AG04450 (cell line): Measurements from ENCODE around the gene APBA3. TPM values are rescaled to one million over a fixed set of nuclear protein-coding genes. Genes with fewer than 3 reads are reported as not detected.

Experiments used
- CTCF ChIA-PET: fragments of 300-600, 350-600 bp; formaldehyde crosslinking; extraction: SDS; loops from one replicate; lab custom pipeline; 2022; ENCODE audit warnings: antibody characterized with exemption, inconsistent platforms; lab: Charles Lee
- POLR2A ChIA-PET: fragments of 350-600 bp; formaldehyde crosslinking; extraction: SDS; loops from one replicate; lab custom pipeline; 2021; ENCODE audit warnings: antibody characterized with exemption, inconsistent platforms; lab: Yijun Ruan, JAX
- DNase-seq: peaks from one replicate; pipeline ENCODE4 v3.0.0-alpha.2; 2011; ENCODE audit warnings: low read depth, low spot score
- H3K27ac ChIP-seq: one replicate; pipeline ENCODE4 v1.5.1; 2012; ENCODE audit warnings: low read depth, low read length, control low read depth
- H3K27me3 ChIP-seq: one replicate; pipeline ENCODE4 v1.6.0; 2012; ENCODE audit warnings: low read length; ENCODE audit not compliant: control insufficient read depth, insufficient read depth
- H3K4me3 ChIP-seq: 2 replicates; pipeline ENCODE4 v1.5.1; 2011; ENCODE audit warnings: mild to moderate bottlenecking, low read depth, low read length, control low read depth
- H3K9me3 ChIP-seq: 2 replicates; pipeline ENCODE4 v1.5.1; 2012; ENCODE audit warnings: low read length; ENCODE audit not compliant: control insufficient read depth, insufficient read depth
- polyA plus RNA-seq: library from polyadenylated mRNA; depleted of rRNA; stranded (reverse); fragments of >200 nt; gene quantifications from 2 replicates; pipeline ENCODE4 v1.2.3, GENCODE V29; 2011
- TF ChIP-seq, protein P1 (sequence below): IDR thresholded peaks from 2 replicates; pipeline ENCODE4 v1.5.1; 2011; ENCODE audit warnings: low read depth, low read length, control low read depth, inconsistent platforms

Gene APBA3
- polyA plus RNA-seq, 1 experiment, result 5.4 TPM

DNA sequence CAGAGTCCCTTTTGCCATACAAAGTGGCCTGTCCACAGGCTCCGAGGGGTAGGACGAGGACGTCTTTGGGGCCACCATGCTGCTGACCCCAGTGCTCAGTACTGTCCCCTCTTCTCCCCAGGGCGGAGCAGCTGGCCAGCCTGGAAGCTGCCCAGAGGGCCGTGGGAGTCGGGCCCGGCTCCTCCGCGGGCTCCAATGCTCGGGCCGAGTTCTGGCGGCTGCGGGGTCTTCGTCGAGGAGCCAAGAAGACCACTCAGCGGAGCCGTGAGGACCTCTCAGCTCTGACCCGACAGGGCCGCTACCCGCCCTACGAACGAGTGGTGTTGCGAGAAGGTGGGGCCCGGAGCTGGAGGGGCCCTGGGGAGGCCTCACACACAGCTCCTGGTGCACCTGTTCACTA is 21.1 kb downstream of the APBA3 start:
- H3K9me3 ChIP-seq, result no peaks in the 10 kb centered on the region; the same call in 1 of the 2 replicates
- TF ChIP-seq, protein P1, sequence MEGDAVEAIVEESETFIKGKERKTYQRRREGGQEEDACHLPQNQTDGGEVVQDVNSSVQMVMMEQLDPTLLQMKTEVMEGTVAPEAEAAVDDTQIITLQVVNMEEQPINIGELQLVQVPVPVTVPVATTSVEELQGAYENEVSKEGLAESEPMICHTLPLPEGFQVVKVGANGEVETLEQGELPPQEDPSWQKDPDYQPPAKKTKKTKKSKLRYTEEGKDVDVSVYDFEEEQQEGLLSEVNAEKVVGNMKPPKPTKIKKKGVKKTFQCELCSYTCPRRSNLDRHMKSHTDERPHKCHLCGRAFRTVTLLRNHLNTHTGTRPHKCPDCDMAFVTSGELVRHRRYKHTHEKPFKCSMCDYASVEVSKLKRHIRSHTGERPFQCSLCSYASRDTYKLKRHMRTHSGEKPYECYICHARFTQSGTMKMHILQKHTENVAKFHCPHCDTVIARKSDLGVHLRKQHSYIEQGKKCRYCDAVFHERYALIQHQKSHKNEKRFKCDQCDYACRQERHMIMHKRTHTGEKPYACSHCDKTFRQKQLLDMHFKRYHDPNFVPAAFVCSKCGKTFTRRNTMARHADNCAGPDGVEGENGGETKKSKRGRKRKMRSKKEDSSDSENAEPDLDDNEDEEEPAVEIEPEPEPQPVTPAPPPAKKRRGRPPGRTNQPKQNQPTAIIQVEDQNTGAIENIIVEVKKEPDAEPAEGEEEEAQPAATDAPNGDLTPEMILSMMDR, result no peak
- POLR2A ChIA-PET, result interaction anchor here (1.0 kb wide), 1 partner anchor 23 kb away, joined by 3 read pairs; no protein-coding TSS in a partner anchor
- H3K27me3 ChIP-seq, result peaks cover under 1% of the 10 kb centered on the region
- CTCF ChIA-PET, result interaction anchor here (1.1 kb wide), 1 partner anchor 24 kb away, joined by 3 read pairs; no protein-coding TSS in a partner anchor
- DNase-seq, result no peak
- no peak overlapping the region for H3K4me3 ChIP-seq
- H3K27ac ChIP-seq, result no peak overlapping the region

DNA sequence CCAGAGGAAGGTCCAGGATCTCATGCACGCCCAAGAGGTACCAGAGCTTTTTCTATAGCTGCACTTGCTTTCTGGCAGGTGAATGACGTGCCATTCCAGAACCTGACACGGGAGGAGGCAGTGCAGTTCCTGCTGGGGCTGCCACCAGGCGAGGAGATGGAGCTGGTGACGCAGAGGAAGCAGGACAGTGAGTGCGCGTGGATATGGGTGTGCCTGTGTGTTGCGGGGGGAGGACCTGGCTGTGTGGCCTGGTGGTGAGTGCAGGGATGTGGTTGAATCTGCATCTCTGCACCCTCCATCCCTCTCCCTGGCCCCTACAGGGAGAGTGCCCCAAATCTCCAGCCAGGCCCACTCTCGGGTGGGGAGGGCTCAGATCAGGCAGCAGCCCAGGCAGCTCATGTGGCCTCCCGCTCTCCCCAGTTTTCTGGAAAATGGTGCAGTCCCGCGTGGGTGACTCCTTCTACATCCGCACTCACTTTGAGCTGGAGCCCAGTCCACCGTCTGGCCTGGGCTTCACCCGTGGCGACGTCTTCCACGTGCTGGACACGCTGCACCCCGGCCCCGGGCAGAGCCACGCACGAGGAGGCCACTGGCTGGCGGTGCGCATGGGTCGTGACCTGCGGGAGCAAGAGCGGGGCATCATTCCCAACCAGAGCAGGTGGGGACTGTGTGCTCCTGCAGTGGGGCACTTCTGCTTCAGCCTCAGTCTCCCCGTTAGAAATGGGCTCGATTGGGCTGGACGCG is 22.8 kb downstream of the APBA3 start:
- CTCF ChIA-PET, result interaction anchor here (1.1 kb wide), 1 partner anchor 433 kb away, joined by 6 read pairs; no protein-coding TSS in a partner anchor
- Histone ChIP-seq H3K27ac (no peak overlapping the region), H3K9me3 (no peaks in the 10 kb centered on the region; the same call in 1 of the 2 replicates), H3K27me3 (peaks cover 2% of the 10 kb centered on the region), H3K4me3 (no peak overlapping the region)
- POLR2A ChIA-PET, result no interaction called here
- TF ChIP-seq, protein P1, result no peak
- no peak for DNase-seq

DNA sequence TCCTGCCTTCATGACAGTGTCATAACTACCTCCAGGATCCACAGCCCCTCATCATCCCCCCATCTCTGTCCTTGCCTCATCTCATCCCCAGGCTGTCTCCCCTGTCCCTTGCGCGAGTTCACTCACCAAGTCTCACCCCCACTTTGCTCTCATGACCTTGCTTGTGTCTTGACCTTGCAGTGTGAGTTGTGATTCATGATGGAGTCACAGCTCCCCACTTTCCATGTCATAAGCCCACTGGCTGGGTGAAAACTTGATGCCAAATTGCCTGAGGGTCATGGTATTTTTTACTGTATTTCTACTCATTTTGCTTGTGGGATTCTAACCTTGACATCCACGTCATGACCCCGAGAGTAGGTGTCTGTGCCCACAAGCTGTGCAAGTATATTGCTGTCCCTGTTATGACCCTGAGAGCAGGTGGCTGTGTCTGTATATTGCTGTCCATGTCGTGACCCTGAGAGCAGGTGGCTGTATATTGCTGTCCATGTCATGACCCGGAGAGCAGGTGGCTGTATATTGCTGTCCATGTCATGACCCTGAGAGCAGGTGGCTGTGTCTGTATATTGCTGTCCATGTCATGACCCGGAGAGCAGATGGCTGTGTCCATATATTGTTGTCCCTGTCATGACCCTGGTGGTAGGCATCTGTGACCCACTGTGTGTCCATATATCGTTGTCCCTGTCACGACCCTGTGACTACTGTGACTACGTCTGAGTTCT is 23.8 kb downstream of the APBA3 start:
- TF ChIP-seq, protein P1, result no peak
- DNase-seq, result no peak

DNA sequence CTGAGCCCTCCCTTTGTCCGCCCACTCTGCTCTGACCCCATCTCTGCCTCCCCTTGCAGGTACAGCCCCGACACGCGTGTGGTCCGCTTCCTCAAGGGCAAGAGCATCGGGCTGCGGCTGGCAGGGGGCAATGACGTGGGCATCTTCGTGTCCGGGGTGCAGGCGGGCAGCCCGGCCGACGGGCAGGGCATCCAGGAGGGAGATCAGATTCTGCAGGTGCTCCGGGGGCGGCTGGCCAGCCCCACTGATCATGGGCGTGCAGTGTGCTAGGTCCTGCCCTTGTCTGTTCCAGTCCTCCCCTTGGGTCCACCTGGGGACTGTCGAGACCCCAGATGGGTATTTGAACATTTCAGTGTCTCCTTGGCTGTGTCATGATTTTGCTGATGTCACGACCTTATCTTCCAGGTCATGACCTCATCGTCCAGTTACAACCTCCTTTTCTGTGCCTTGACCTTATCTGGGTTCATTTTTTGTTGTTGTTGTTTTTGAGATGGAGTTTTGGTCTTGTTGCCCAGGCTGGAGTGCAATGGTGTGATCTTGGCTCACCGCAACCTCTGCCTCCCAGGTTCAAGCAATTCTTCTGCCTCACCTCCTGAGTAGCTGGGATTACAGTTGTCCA is 25.3 kb downstream of the APBA3 start:
- DNase-seq, result no peak
- CTCF ChIA-PET, result no interaction called here
- POLR2A ChIA-PET, result no interaction called here
- no peaks in the 10 kb centered on the region; the same call in 1 of the 2 replicates for H3K9me3 ChIP-seq
- no peak overlapping the region for H3K4me3 ChIP-seq
- no peak overlapping the region for H3K27ac ChIP-seq
- TF ChIP-seq, protein P1, result no peak
- peaks cover 5% of the 10 kb centered on the region for H3K27me3 ChIP-seq

More for the DNA sequence above, 23.8 kb downstream of the APBA3 start:
- Histone ChIP-seq H3K4me3 (no peak overlapping the region), H3K9me3 (no peaks in the 10 kb centered on the region; the same call in 1 of the 2 replicates), H3K27ac (no peak overlapping the region), H3K27me3 (peaks cover 5% of the 10 kb centered on the region)
- ChIA-PET POLR2A (no interaction called here), CTCF (no interaction called here)

DNA sequence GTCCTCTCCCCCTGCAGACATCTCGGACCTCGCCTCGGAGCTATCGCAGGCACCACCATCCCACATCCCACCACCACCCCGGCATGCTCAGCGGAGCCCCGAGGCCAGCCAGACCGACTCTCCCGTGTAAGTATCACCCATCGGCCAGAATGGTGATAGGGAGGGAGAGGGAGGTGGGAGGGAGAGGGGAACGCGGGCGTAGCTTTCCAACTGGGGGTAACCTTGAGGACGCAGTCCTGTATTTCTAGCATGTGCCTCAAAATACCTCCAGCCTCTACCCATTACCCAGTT is 27.2 kb downstream of the APBA3 start:
- ChIA-PET POLR2A (no interaction called here), CTCF (no interaction called here)
- Histone ChIP-seq H3K27me3 (peaks cover 5% of the 10 kb centered on the region), H3K4me3 (no peak overlapping the region), H3K9me3 (peaks cover 2% of the 10 kb centered on the region; the same call in 1 of the 2 replicates), H3K27ac (no peak overlapping the region)
- TF ChIP-seq, protein P1, result no peak
- no peak for DNase-seq
